ENCODE data around the gene PPARA.

The PPARA gene

GRCh38 chr22:46214149-46214548 is 63.8 kb downstream of the PPARA start:
- no peak for DNase-seq (ENCODE audit: low read depth)

DNA sequence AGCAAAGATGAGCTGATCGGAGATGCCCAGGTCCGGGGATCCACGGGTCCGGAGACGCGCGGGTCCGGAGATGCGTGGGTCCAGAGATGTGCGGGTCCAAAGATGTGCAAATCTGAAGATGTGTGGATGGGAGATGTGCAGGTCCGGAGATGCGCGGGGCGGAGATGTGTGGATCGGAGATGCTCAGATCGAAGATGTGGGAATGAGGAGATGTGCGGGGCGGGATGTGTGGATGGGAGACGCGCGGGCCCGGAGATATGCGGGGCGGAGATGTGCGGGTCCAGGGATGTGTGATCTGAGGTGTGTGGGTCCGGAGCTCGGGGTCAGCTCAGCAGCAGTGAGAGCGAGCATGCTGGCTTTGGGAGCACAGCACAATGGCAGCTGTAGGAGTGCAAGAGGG is 64.3 kb downstream of the PPARA start:
- no peak for DNase-seq (ENCODE audit: low read depth)

- DNase-seq (ENCODE audit: low read depth) = no peak
Observed at GRCh38 chr22:46219636-46220035, 69.3 kb downstream of the PPARA start.

DNA sequence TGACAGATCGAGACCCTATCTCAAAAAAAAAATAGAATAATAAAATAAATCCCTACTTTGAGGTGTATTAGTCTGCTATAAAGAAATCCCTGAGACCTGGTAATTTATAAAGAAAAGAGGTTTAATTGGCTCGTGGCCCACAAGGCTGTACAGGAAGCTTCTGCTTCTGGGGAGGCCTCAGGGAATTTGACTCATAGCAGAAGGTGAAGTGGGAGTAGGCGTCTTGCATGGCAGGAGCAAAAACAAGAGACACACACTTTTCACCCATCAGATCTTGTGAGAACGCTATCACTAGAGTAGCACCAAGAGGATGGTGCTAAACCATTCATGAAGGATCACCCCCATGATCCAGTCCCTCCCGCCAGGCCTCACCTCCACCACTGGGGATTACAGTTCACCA is 70.6 kb downstream of the PPARA start:
- no peak for DNase-seq (ENCODE audit: low read depth)

DNA sequence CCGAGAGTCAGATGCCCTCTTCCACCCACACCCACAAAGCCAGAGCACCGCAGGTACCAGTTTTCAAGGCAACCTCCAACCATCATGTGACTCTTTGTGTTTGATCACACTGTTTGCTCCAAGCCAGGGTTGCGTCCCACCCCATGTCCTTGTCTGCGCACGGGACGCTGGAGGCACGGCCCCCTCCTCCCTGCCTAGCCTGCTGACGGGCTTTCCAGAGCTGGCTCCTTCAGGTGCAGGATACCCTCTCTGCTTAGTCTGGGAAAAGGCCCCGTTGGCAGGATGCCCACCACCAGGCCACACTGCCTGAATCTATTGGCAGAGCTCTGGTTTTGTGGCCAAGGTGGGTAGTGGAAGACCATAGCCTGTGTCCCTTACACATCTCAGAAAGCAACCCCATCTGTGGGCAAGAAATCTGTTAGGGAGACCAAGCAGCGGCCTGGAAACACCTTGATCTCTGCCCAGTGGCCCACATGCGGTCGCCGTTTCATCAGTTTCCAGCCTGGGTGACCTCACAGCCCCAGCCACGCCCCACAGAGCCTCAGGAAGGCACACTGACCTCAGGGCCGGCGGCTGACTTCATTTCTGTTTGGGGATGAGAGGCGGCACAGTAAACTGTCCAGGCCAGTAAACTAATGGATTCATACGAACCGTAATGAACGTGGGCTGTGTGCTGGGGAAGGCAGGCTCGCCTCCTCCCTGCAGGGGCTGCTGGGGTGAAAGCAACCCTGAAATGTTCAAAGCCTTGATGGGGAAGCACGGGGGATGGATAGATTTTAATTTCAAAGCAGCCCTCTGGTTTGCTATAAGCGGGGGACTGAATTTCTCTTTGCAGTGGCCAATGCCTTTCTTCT is 73.9 kb downstream of the PPARA start:
- DNase-seq (ENCODE audit: low read depth) = no peak

DNA sequence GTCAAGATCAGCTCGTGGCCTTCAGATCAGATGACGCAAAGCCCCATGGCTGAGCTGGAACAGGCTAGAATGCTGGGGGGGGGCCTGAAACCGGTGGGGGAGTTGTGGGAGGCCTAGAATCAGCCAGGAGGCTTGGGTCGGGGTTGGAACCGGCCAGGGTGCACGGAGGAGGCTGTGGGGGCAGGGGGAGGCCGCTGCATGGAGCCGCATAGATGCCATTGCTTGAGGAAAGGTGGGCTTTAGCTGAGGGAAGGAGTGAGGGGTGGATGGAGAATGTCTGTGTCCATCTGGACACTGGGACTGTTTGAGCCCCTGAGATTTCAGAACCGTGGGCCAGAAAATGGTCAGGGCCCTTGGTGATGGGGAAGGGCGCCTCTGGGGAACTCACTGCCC is 74.6 kb downstream of the PPARA start:
- DNase-seq (ENCODE audit: low read depth) = no peak

DNA sequence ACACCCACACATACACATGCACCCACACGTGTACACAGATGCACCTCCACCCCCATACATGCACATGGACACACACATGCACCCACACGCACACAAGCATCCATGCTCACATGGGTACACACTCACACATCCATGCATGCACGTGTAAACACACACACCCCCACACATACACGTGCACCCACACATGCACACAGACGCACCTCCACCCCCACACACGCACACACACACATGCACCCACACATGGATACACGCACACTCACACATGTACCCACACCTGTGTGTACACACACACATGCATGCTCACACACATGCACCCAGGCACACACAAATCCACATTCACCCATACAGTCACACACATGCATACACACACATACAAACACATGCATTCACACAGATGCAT is 75.3 kb downstream of the PPARA start:
- no peak for DNase-seq (ENCODE audit: low read depth)

DNA sequence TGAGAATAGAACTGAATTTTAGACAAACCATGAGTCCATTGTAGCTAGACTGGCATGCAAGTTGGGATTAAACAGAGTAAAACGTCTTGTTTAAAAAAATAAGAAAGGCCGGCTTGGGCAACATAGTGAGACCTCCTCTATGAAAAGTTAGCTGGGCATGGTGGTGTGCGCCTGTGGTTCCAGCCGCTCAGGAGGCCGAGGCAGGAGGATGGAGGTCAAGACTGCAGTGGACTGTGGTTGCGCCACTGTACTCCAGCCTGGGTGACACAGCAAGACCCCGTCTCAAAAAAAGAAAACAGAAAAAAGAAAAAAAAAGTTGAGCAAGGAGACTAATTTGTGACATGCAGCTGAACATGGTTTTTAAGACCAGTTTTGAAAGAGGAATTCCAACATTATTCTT is 76.3 kb downstream of the PPARA start:
- DNase-seq (ENCODE audit: low read depth) = no peak

DNA sequence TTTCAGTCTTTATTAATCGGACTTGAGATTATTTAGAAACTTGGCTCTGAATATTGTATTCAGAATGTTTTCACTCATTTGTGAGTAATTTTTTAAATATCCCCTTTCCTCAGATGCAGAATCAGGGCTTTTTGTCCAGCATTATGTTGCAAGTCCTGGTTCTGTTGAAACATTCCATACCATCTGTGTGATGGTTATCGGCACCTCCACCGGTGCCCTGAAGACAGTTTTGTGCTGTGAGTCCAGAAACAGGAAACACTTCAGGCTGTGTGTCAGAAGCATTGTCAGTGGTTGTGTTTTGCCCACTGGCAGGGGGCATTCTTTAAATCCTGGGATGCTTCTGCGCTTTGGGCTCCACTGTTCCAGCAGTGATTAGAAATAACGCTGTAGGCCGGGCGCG is 79.4 kb downstream of the PPARA start:
- DNase-seq (ENCODE audit: low read depth) = no peak

DNA sequence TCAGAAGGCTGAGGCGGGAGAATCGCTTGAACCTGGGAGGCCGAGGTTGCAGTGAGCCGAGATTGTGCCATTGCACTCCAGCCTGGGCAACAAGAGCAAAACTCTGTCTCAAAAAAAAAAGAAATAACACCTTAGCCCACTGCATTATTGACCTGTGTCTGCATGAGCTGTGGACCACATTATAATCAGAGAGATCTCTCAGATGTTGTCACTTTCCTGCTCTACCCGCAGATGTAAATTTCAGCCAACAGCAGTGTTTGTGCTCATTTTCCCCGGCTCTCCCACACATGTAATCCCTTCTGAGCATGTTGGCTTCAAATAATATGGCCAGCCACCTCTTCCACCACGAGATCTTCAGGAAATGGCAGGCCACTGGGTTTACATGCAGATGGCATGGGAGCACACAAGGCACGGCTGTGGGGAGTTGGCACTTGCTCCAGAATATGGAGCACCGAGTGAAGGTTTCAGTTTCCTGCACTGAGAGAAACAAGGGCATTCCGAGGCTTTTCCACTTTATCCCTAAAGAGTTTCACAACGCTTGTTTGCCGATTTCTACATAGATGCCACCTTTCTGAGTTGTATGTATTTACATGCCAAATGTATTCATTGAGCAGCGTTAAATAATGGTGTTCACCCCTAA is 80.1 kb downstream of the PPARA start:
- DNase-seq (ENCODE audit: low read depth) = no peak

GRCh38 chr22:46233231-46233630 is 82.9 kb downstream of the PPARA start:
- DNase-seq (ENCODE audit: low read depth) = no peak

DNA sequence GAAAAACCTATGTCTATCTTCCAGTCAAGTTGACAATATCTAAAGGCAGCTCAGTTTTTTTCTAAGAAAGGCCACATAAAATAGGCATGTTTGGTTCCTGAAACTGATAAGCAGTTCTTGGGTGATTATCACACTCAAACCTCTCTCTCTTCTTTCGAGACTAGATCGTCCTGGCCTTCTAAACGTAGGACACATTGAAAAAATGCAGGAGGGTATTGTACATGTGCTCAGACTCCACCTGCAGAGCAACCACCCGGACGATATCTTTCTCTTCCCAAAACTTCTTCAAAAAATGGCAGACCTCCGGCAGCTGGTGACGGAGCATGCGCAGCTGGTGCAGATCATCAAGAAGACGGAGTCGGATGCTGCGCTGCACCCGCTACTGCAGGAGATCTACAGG is 84.6 kb downstream of the PPARA start:
- no peak for DNase-seq (ENCODE audit: low read depth)

DNA sequence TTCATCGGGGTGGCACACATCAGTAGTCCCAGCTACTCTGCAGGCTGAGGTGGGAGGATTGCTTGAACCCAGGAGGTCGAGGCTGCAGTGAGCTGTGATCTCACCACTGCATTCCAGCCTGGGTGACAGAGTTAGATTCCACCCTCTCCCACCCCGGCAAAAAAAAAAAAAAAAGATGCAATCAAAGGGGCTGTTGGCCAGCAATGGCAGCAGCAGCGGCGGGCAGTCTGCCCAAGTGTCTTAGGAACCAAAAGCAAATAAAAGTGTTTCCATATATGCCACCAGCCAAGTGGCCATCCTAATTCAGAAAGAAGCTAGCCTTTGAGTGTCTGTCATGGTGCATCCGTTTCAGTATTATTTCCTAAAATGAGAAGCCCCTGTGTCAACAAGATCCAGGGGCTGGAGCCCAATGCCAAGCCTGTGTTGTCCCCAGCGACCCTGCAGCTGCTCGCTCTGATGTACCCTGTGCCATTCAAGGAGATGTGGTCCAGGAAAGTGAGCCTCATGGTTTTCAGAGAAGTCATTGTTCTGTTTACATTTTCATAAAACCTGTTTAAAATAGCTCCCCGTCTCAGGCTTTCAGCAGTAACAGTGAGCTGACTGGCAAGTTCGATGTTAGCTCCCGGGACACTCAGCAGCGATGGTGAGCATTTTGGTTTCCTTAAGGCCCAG is 87.3 kb downstream of the PPARA start:
- DNase-seq (ENCODE audit: low read depth) = no peak

- DNase-seq (ENCODE audit: low read depth) = no peak
Observed at GRCh38 chr22:46238541-46238940, 88.2 kb downstream of the PPARA start.

DNA sequence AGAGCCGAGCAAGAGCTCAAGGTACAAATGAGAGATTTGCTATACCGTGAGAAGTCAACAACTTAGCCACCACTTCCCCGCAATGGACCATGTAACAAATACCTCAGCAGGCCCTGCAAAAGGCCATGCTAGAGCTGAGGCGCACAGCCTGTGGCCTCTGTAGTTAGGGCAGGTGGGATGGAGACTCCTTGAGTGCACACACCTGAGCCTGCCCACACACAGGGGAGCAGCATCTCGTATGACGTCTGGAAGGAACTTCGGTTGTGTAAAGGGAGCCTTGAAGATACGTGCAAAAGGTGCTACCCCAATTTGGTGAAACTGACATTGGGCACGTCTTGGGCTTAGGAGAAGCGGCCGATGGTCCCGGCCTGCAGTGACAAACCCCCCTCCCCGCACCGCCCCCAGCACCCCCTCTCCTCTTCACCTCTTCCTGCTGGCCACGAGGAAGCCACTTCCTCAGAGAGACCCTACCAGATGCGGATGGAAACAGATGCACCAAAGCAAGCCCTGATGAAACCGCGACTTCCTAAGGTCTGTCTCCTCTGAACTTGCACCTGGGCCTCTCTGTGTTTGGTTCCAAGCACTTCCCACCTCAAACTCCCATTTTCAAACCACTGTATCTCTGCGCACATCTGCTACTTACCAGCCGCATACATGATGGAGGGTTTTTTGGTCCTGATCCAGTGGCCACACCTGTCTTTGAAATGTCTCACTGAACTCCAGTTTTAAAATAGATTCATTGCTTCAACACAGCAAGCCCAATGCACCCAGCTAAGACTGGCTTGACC is 89.1 kb downstream of the PPARA start:
- DNase-seq (ENCODE audit: low read depth) = no peak

GRCh38 chr22:46240073-46240472 is 89.7 kb downstream of the PPARA start:
- no peak for DNase-seq (ENCODE audit: low read depth)

- DNase-seq (ENCODE audit: low read depth) = no peak
Observed at GRCh38 chr22:46240506-46240905, 90.2 kb downstream of the PPARA start.

GRCh38 chr22:46240907-46241306 is 90.6 kb downstream of the PPARA start:
- DNase-seq (ENCODE audit: low read depth) = no peak

DNA sequence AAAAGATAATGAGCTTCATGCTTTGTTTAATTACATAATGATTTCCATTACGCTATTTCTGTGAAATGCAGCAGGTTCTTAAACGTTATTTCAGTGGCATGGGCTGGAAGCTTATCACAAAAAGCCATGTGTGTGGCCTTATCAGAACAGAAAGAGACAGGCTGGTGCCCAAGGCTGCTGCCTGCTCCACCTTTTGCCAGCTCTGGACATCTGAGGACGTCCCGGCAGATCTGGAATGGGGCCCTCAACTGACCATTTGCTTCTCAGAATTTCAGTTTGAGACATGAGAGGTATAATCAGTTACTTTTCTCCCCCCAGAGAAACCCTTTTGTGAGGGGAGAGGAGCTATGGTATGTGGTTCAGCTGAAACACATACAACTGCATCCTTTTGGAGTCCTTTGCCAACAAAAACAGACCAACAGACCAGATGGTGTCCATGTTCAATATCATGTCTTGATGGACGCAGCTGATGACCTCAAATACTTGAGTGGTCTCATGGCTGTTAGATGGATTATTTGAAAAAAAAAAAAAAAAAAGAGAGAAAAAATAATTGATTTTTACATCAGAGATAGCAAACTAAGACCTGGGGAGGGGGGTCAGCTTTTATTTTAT is 91.2 kb downstream of the PPARA start:
- no peak for DNase-seq (ENCODE audit: low read depth)

DNA sequence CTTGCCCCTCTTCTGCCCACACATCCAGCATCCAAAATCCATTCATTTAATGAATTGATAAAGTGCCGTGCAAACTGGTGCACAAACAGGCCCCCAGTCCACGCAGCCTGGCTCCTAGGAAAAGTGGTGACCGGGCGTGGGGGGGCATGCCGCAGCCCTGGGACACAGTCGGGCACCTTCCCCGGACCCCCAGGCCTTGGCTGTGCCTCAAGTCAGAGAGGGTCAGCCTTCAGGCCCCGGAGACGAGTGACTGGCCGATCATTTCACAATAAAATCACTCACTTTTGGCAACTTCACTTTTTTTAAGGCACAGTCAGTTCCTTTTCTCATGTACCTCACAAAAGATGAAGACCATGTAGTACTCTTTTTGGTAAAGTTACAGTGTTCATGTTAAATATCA is 91.8 kb downstream of the PPARA start:
- no peak for DNase-seq (ENCODE audit: low read depth)

DNA sequence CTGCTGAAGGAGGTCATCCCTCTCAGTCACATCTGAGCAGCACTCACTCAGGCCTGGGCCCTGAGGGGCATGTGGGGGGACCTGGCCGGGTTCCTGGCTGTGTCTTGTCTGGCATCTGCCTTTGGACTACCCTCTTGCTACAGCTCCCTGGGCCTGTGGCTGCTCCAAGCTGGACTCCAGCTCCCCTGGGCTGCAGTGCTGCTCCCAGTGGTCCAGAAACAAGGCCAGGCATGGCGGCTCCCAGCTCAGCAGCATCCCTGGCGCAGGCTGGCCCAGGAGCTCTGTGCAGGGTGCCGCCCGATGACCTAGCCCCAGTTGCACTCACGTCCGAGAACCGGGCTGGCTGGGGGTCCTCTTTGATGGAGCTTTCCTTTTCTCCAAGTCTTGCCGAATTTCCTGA is 94.4 kb downstream of the PPARA start:
- DNase-seq (ENCODE audit: low read depth) = no peak

DNA sequence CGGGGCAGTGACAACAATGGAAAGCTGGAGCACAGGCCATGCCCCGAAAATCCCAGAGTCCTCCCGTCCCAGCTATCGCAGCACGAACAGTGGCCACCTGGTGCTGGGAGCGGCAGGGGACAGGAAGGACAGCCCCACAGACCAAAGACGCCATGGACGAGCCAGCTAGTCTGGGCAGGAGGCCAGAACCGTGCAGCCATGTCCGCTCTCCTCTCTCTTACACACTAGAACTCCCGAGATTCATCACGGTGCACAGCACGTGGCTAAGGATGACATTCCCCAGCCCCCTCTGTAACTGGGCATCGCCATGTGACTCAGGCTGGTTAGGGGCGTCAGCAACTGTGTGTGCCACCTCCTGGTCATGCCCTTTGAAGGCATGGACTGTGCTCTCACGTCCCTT is 95.2 kb downstream of the PPARA start:
- no peak for DNase-seq (ENCODE audit: low read depth)
